Choroid plexus epithelial cell (primary cell): Measurements from ENCODE around the gene DIP2B.
A peak's percentile ranks its signal among the peaks of the same experiment; 100 is the strongest.

Experiments
- DNase-seq: peaks from one replicate; pipeline ENCODE4 v3.0.0-alpha.2; 2010; ENCODE audit warnings: low read depth
- H3K4me3 ChIP-seq: 2 replicates; pipeline ENCODE4 v1.5.1; 2011; ENCODE audit warnings: low read depth, mild to moderate bottlenecking, control low read depth, low read length, moderate library complexity
- TF ChIP-seq, protein P1 (sequence below): conservative IDR thresholded peaks from 2 replicates; pipeline ENCODE4 v1.5.1; 2011; ENCODE audit warnings: low read depth, mild to moderate bottlenecking, control low read depth, inconsistent platforms, low read length, moderate library complexity

DIP2B gene

DNA sequence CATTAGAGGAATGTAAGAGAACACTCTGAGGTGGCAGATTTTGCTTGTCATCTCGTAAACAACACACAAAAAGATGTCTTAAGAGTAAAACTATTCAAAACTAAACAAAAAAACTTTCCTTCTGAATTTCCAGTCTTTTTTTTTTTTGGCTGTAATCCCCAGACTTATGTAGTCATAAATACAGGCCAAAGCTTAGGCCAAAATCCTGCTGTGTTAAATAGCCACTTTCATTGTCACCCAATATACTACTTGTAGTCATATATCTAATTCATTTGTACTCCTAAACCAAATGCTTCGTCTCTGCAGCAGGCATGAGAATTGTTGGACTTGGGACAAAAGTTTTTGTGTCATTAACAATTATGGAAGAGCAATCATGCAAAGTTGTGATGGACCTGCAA is 155.6 kb downstream of the DIP2B start:
- no peak for DNase-seq
- no peak overlapping the region for H3K4me3 ChIP-seq
- TF ChIP-seq, protein P1, sequence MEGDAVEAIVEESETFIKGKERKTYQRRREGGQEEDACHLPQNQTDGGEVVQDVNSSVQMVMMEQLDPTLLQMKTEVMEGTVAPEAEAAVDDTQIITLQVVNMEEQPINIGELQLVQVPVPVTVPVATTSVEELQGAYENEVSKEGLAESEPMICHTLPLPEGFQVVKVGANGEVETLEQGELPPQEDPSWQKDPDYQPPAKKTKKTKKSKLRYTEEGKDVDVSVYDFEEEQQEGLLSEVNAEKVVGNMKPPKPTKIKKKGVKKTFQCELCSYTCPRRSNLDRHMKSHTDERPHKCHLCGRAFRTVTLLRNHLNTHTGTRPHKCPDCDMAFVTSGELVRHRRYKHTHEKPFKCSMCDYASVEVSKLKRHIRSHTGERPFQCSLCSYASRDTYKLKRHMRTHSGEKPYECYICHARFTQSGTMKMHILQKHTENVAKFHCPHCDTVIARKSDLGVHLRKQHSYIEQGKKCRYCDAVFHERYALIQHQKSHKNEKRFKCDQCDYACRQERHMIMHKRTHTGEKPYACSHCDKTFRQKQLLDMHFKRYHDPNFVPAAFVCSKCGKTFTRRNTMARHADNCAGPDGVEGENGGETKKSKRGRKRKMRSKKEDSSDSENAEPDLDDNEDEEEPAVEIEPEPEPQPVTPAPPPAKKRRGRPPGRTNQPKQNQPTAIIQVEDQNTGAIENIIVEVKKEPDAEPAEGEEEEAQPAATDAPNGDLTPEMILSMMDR: no peak

DNA sequence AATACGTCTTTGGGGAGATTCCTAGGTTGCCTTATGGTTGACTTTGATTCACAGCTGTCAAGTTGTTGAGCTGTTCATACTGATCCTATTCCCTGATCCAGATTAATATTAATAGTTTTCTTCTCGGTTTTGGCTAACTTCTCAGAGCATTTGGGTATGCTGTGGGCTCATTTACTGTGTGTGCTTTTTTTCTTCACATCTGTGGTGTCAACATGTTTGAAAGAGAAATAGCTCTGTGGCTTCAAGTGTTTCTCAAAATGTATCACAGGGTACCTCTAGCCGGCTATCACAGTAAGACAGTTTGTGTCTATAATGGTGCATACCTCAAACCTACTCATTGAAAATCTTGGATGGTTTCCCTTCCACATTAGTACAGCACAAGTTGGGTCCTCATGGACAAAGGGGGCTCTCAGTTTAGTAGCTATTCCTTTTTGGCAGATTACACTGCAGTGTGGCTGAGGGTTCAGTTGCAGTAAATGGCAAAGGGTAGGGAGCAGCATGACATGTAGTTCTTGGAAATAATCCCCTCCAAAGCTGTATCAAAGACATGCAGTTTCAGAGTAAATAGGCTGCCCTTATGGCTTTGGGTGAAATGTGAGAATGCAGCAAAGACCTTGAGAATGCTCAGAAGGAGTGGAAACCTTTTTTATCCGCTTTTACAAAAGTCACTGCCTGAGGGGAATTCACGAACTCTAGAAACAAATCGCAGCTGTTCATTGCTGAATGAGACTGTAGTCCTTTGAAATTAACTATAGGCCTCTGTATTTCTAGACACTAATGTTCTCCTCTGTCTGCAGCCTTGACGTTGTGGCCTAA is 156.7 kb downstream of the DIP2B start:
- H3K4me3 ChIP-seq: no peak overlapping the region
- TF ChIP-seq, protein P1: no peak
- peak; percentile 41 for DNase-seq

DNA sequence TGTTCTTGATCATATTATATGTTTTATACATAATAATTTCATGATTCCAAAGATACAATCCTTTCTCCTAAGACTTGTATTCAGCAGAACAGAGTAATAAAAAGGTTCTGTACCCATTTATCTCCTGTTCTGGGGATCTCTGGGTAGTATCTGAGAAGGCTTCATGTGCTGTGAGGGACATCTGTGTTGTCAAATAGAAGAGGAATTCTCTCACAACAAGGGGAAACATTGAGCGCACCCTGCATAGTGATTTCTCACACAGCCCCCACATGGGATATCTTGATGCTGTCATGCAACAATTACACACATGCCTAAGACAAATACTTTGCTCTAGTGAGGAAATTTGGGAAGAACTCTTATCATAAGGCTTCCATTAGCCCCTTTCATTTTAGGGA is 157.3 kb downstream of the DIP2B start:
- TF ChIP-seq, protein P1: no peak
- DNase-seq: no peak
- no peak overlapping the region for H3K4me3 ChIP-seq

DNA sequence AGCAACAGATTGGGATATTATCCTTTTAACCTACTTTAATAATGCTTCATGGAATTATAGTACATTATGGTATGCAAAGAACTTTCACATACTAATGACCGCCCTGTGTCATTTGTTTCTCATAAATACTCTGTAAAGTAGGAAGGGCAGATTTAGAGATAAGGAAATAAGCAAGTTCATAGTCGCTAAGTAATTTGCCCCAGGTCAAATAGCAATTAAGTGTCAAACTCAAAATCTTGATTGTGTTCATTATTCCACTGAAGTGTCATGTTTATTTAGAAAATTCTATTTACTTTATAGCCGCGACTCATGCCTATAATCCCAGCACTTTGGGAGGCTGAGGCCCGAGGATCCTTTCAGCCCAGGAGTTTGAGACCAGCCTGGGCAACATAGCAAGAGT is 160.4 kb downstream of the DIP2B start:
- H3K4me3 ChIP-seq: no peak overlapping the region
- DNase-seq: no peak
- TF ChIP-seq, protein P1: no peak

DNA sequence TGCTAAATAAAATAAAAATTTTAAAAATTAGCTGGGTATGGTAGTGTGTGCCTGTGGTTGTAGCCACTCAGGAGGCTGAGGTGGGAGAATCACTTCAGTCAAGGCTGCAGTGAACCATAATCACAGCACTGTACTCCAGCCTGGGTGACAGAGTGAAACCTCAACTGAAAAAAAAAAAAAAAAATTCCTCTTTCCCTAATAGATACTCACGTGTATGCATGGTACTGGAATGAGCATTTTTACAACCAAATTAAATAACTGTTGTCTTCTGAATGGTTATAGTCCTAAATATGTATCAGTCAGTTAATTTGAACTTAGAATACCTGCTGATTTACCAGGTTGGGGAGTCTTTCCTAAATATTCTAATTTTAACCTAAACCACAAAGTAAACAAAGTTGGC is 160.8 kb downstream of the DIP2B start:
- TF ChIP-seq, protein P1: no peak
- no peak overlapping the region for H3K4me3 ChIP-seq
- DNase-seq: no peak

DNA sequence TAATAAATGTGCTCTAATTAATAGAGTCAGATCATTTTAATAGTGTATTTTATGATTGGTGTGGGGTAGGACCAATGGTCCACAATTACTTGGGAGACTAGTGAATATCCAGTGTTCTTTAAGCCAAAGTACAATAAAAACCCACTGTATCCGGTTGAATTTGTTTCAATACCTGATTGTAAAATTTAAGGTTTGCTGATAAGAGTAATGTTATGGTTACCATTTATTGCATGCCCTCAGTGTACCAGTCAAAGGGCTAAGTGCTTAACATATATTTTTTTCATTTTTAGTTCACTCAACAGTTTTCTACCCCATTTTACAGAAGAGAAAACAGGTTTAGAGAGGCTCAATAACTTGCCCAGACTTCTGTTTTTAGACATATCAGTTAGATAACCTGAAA is 161.2 kb downstream of the DIP2B start:
- TF ChIP-seq, protein P1: no peak
- no peak overlapping the region for H3K4me3 ChIP-seq
- DNase-seq: no peak

DNA sequence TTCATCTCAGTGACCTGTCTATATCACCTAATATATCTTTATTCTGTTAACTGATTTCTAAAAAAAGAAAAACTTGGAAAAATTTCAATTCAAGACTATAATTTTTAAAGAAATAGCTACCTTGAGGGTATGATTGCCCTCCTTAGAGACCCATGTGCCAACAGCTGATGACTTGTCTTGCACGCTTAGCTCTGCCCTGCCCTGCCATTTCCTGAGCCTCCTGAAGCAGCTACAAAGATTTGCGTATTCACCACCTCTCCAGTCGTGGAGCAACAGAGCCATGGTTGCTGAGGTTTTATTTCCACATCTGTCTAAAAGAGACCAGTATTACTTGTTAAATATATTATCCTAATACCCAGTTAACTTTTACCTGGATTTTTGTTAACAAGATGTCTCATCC is 167.4 kb downstream of the DIP2B start:
- TF ChIP-seq, protein P1: no peak
- no peak overlapping the region for H3K4me3 ChIP-seq
- DNase-seq: no peak
